HepG2 (cell line): ENCODE data around the gene SOWAHA. TPM values are rescaled to one million over a fixed set of nuclear protein-coding genes. Genes with fewer than 3 reads are reported as not detected.
A peak's percentile ranks its signal among the peaks of the same experiment; 100 is the strongest.

Source experiments
- ATF1 ChIP-seq: IDR thresholded peaks from 2 replicates; pipeline ENCODE4 v1.6.1; 2016; ENCODE audit warnings: mild to moderate bottlenecking, control low read depth
- REXO4 ChIP-seq: sonication (generic); formaldehyde crosslinking; IDR thresholded peaks from 2 replicates; pipeline ENCODE4 v1.8.0; 2022; ENCODE audit warnings: missing genetic modification reagents, mild to moderate bottlenecking, borderline replicate concordance
- SOX6 ChIP-seq, 2 experiments: fragments of 450-650 bp in 1 of 2; sonication (generic) in 1 of 2; formaldehyde crosslinking in 1 of 2; IDR thresholded peaks; 2 replicates each; pipeline versions ENCODE4 v1.4.0 to v1.6.1; 2017 to 2020; ENCODE audit warnings: antibody characterized with exemption in 1 of 2, mild to moderate bottlenecking in 1 of 2, missing genetic modification reagents in 1 of 2
- TAF15 ChIP-seq: fragments of 200-400 bp; formaldehyde crosslinking; IDR thresholded peaks from one replicate; pipeline ENCODE4 v1.6.1; 2018; ENCODE audit warnings: mild to moderate bottlenecking, low read depth, low read length; ENCODE audit not compliant: poor library complexity, severe bottlenecking
- ZNF432 ChIP-seq: sonication (generic); formaldehyde crosslinking; IDR thresholded peaks from 2 replicates; pipeline ENCODE4 v1.5.0; 2020; ENCODE audit warnings: missing genetic modification reagents, mild to moderate bottlenecking, borderline replicate concordance
- ZNF567 ChIP-seq: sonication (generic); formaldehyde crosslinking; IDR thresholded peaks from 2 replicates; pipeline ENCODE4 v1.8.1; 2023; ENCODE audit warnings: mild to moderate bottlenecking, missing genetic modification reagents, borderline replicate concordance
- ZNF614 ChIP-seq: IDR thresholded peaks from 2 replicates; pipeline ENCODE4 v1.6.1; 2018; ENCODE audit warnings: missing biosample characterization, missing genetic modification reagents, inconsistent platforms, borderline replicate concordance
- polyA plus RNA-seq, 8 experiments: library from polyadenylated mRNA; depleted of rRNA in 3 of 8; stranded (reverse) in 7 of 8; unstranded in 1 of 8; fragments of >200 nt; fragmentation: Illumina TruSeq in 4 of 8; extraction: Trizol in 4 of 8; gene quantifications; 2 replicates each; pipeline versions ENCODE4 v1.2.1 to v1.2.3, GENCODE V29; 2011 to 2016; ENCODE audit warnings: low read depth in 4 of 8, missing spikeins in 1 of 8, mixed read lengths in 1 of 8; ENCODE audit not compliant: insufficient read depth in 1 of 8
- total RNA-seq, 5 experiments: library from RNA; depleted of rRNA; stranded (reverse); fragments of >200 nt; fragmentation: Illumina TruSeq; extraction: Trizol; gene quantifications; 2 replicates each; pipeline ENCODE4 v1.2.3, GENCODE V29; 2016; ENCODE audit warnings: low read depth in 1 of 5
- TF ChIP-seq, protein P1 (sequence below): sonication (generic); formaldehyde crosslinking; conservative IDR thresholded peaks from 2 replicates; pipeline ENCODE4 v1.4.0; 2020; ENCODE audit warnings: missing genetic modification reagents
- TF ChIP-seq, protein P2 (sequence below): sonication (generic); formaldehyde crosslinking; conservative IDR thresholded peaks from 2 replicates; pipeline ENCODE4 v1.8.0; 2022; ENCODE audit warnings: low read depth, missing genetic modification reagents
- TF ChIP-seq, protein P3 (sequence below): IDR thresholded peaks from 2 replicates; pipeline ENCODE4 v1.6.1; 2016
- TF ChIP-seq, protein P4 (sequence below): sonication (generic); formaldehyde crosslinking; IDR thresholded peaks from 2 replicates; pipeline ENCODE4 v1.4.0; 2020; ENCODE audit warnings: mild to moderate bottlenecking, missing genetic modification reagents
- TF ChIP-seq, protein P5 (sequence below): sonication (generic); formaldehyde crosslinking; IDR thresholded peaks from 2 replicates; pipeline ENCODE4 v1.8.0; 2022; ENCODE audit warnings: mild to moderate bottlenecking, missing genetic modification reagents; ENCODE audit not compliant: insufficient replicate concordance

The SOWAHA gene
- total and polyA plus RNA-seq, 2 of the 13 experiments (the other 11 are each of a cell fraction or from before 2014, with no cell fraction given) = 0.95 to 1.9 TPM

DNA sequence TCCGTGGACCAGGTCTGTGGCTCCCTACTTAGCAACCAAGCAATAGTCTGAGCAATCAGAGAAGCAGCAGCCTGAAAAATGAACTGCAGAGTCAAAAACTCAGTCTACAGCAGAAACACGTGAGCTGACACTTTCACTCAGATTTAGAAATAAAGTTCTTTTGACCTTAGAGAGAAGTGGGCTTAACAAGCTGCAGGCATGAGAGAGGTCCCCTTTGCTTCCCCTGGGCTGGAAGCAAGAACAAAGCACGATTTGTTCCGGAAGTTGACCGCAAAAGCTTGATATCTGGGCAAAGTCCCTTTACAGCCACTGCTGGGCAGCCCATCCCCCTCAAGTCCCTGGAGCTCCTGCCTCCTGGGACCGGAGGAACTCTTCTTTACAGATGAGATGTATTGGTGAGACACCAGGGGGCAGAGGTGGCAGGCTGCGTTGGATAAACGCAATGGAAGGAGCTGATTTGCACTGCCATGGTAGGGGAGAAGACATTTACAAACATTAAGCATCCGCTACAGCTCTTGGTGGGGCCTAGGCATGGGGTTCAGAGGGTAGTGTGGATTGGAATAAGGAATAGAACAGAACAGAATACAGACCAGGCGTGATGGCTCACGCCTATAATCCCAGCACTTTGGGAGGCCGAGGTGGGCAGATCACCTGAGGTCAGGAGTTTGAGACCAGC, 5.8 kb upstream of the SOWAHA start (continued):
- TF ChIP-seq, protein P1, sequence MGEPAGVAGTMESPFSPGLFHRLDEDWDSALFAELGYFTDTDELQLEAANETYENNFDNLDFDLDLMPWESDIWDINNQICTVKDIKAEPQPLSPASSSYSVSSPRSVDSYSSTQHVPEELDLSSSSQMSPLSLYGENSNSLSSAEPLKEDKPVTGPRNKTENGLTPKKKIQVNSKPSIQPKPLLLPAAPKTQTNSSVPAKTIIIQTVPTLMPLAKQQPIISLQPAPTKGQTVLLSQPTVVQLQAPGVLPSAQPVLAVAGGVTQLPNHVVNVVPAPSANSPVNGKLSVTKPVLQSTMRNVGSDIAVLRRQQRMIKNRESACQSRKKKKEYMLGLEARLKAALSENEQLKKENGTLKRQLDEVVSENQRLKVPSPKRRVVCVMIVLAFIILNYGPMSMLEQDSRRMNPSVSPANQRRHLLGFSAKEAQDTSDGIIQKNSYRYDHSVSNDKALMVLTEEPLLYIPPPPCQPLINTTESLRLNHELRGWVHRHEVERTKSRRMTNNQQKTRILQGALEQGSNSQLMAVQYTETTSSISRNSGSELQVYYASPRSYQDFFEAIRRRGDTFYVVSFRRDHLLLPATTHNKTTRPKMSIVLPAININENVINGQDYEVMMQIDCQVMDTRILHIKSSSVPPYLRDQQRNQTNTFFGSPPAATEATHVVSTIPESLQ = 0 out of 2 replicates have a peak, but pooled peaks have one; percentile 65
- TF ChIP-seq, protein P2, sequence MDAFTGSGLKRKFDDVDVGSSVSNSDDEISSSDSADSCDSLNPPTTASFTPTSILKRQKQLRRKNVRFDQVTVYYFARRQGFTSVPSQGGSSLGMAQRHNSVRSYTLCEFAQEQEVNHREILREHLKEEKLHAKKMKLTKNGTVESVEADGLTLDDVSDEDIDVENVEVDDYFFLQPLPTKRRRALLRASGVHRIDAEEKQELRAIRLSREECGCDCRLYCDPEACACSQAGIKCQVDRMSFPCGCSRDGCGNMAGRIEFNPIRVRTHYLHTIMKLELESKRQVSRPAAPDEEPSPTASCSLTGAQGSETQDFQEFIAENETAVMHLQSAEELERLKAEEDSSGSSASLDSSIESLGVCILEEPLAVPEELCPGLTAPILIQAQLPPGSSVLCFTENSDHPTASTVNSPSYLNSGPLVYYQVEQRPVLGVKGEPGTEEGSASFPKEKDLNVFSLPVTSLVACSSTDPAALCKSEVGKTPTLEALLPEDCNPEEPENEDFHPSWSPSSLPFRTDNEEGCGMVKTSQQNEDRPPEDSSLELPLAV (CRISPR knock-in tag) = no peak
- TF ChIP-seq ATF1 (no peak; the same call in 1 of the 2 replicates), ZNF614 (CRISPR knock-in tag) (peak; percentile 95; the same call in 1 of the 2 replicates), REXO4 (CRISPR knock-in tag) (no peak), ZNF432 (CRISPR knock-in tag) (no peak), ZNF567 (CRISPR knock-in tag) (no peak), SOX6 (IDR thresholded peaks at IDR 0.05) (no peak), SOX6 (CRISPR knock-in tag; IDR thresholded peaks at IDR 0.05) (peak; percentile 92), TAF15 (no peak)
- TF ChIP-seq, protein P3, sequence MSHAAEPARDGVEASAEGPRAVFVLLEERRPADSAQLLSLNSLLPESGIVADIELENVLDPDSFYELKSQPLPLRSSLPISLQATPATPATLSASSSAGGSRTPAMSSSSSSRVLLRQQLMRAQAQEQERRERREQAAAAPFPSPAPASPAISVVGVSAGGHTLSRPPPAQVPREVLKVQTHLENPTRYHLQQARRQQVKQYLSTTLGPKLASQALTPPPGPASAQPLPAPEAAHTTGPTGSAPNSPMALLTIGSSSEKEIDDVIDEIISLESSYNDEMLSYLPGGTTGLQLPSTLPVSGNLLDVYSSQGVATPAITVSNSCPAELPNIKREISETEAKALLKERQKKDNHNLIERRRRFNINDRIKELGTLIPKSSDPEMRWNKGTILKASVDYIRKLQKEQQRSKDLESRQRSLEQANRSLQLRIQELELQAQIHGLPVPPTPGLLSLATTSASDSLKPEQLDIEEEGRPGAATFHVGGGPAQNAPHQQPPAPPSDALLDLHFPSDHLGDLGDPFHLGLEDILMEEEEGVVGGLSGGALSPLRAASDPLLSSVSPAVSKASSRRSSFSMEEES (CRISPR knock-in tag) = no peak; the same call in 1 of the 2 replicates
- TF ChIP-seq, protein P4, sequence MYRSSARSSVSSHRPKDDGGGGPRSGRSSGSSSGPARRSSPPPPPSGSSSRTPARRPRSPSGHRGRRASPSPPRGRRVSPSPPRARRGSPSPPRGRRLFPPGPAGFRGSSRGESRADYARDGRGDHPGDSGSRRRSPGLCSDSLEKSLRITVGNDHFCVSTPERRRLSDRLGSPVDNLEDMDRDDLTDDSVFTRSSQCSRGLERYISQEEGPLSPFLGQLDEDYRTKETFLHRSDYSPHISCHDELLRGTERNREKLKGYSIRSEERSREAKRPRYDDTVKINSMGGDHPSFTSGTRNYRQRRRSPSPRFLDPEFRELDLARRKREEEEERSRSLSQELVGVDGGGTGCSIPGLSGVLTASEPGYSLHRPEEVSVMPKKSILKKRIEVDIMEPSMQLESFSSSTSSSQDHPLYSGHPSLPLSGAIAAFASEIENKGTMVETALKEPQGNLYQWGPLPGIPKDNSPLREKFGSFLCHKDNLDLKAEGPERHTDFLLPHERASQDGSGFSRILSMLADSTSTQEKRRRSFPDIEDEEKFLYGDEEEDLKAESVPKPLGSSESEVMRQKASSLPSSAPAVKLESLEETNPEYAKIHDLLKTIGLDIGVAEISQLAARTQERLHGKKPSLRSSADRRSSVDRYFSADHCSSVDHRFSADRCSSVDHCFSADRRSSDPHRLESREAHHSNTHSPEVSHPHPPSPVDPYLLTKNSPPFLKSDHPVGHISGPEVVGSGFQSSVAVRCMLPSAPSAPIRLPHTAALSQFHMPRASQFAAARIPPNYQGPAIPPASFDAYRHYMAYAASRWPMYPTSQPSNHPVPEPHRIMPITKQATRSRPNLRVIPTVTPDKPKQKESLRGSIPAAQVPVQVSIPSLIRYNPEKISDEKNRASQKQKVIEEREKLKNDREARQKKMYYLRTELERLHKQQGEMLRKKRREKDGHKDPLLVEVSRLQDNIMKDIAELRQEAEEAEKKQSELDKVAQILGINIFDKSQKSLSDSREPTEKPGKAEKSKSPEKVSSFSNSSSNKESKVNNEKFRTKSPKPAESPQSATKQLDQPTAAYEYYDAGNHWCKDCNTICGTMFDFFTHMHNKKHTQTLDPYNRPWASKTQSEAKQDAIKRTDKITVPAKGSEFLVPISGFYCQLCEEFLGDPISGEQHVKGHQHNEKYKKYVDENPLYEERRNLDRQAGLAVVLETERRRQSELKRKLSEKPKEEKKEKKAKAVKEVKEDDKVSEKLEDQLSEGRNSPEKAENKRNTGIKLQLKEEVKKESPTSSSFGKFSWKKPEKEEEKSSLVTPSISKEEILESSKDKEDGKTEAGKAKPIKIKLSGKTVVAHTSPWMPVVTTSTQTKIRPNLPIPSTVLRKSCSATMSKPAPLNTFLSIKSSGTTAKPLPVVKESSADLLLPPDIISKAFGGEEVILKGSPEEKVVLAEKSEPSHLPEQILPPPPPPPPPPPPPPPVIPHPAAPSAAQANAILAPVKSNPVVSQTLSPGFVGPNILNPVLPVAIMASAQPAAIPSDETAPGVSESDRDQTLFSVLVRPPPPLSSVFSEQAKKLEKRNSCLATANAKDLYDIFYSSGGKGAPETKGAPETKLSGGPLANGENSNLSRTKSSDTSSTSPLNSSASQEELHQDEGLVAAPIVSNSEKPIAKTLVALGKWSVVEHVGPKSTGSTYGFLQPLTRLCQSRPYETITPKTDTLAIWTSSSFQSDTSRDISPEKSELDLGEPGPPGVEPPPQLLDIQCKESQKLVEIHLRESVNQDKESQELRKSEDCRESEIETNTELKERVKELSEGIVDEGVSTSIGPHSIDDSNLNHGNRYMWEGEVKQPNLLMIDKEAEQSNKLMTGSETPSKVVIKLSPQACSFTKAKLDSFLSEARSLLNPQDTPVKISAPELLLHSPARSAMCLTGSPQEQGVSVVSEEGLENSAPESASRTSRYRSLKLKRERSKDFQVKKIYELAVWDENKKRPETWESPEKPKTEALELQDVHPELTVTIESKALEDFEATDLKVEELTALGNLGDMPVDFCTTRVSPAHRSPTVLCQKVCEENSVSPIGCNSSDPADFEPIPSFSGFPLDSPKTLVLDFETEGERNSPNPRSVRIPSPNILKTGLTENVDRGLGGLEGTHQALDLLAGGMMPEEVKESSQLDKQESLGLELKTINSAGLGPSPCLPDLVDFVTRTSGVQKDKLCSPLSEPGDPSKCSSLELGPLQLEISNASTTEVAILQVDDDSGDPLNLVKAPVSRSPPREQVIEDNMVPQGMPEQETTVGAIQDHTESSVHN = no peak
- TF ChIP-seq, protein P5, sequence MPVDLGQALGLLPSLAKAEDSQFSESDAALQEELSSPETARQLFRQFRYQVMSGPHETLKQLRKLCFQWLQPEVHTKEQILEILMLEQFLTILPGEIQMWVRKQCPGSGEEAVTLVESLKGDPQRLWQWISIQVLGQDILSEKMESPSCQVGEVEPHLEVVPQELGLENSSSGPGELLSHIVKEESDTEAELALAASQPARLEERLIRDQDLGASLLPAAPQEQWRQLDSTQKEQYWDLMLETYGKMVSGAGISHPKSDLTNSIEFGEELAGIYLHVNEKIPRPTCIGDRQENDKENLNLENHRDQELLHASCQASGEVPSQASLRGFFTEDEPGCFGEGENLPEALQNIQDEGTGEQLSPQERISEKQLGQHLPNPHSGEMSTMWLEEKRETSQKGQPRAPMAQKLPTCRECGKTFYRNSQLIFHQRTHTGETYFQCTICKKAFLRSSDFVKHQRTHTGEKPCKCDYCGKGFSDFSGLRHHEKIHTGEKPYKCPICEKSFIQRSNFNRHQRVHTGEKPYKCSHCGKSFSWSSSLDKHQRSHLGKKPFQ (CRISPR knock-in tag) = peak; percentile 61
